HUES64 (cell line): ENCODE results near the gene PIGW.

ENCODE experiments used
- H3K27ac ChIP-seq: 2 replicates; pipeline ENCODE4 v1.7.0; 2013; ENCODE audit warnings: low read depth, low read length, inconsistent platforms
- H3K27me3 ChIP-seq: 2 replicates; pipeline ENCODE4 v1.6.1; 2013; ENCODE audit warnings: mild to moderate bottlenecking, low read length; ENCODE audit not compliant: insufficient read depth
- H3K36me3 ChIP-seq: 2 replicates; pipeline ENCODE4 v1.6.1; 2013; ENCODE audit warnings: mild to moderate bottlenecking, low read length; ENCODE audit not compliant: insufficient read depth
- H3K4me1 ChIP-seq: 2 replicates; pipeline ENCODE4 v1.6.1; 2013; ENCODE audit warnings: mild to moderate bottlenecking, low read length, moderate library complexity; ENCODE audit not compliant: insufficient read depth
- H3K4me3 ChIP-seq: 2 replicates; pipeline ENCODE4 v1.5.1; 2013; ENCODE audit warnings: mild to moderate bottlenecking, low read length, moderate library complexity
- H3K9ac ChIP-seq: 2 replicates; pipeline ENCODE4 v1.6.1; 2013; ENCODE audit warnings: mild to moderate bottlenecking, low read depth, low read length
- H3K9me3 ChIP-seq: 2 replicates; pipeline ENCODE4 v1.6.1; 2013; ENCODE audit warnings: low read depth, low read length; ENCODE audit not compliant: insufficient read depth
- WGBS: fragments of 150-250, 120-280 bp; methylation state at CpG from one replicate; pipeline ENCODE4 v1.1.7; 2013; ENCODE audit warnings: missing lambda C conversion rate; 5-methylcytosine and 5-hydroxymethylcytosine counted together

The PIGW gene

DNA sequence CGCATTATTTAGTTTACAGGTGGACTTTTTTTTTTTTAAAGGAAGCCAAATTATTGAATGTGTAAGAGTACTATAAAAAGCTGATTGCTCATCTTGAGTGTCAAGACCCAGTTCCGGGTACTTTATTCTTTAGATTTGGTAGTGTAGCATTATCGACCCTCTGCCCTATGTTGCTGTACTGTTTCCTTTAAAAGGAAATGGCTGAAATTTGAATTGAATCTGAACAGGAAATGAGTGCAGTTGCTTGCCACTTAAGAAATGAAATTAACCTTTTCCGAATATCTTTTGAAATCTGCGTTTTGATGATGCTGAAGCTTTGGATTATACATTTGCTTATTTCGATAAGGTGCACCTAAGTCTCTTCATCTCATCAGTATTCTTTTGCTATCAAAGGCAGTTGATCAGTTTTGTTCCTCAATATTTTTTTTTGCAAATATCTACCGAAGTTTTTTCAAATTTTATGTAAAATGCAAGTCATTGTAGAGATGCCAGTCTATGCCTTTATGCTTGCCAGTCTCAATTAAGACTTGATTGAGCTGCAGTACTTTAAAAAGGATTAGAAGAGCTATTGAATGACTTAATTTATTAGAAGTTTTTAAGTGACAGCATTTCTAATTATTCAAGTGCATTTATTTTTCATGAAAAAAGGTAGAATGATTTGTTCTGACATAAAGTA, 11.8 kb downstream of the PIGW start:
- WGBS = 49% methylated on average over 7 of the region's 7 CpGs
- peak overlapping the region; percentile 97 for H3K4me3 ChIP-seq

DNA sequence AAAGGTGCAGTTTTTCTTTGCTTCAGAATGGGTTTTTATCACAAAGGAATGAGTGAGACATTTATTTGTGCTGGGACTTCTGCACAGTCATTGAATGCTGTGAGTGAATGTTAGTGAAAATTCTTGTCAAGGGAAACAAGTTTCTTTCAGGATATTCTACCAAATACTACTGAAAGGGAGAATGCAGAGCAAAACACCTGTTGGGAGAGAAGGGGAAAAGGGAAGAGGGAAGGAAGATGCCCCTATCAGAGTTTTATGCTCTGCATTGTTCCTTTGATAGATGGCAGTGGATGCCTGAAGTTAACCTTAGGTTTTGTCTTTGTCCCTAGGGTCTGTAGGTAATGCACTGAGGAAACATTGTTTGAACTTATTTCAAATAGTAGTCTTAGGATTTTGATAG, 13.0 kb downstream of the PIGW start:
- Histone ChIP-seq H3K36me3 (no peaks in the 10 kb centered on the region; the same call in 1 of the 2 replicates), H3K27me3 (no peaks in the 10 kb centered on the region), H3K9ac (0 out of 2 replicates have a peak overlapping the region, but pooled peaks have one; percentile 18), H3K4me1 (peaks cover 17% of the 10 kb centered on the region), H3K9me3 (no peaks in the 10 kb centered on the region), H3K4me3 (peak overlapping the region; percentile 97; the same call in 1 of the 2 replicates), H3K27ac (no peak overlapping the region)

More for the DNA sequence above, 11.8 kb downstream of the PIGW start:
- Histone ChIP-seq H3K36me3 (no peaks in the 10 kb centered on the region; the same call in 1 of the 2 replicates), H3K27me3 (no peaks in the 10 kb centered on the region), H3K4me1 (peaks cover 17% of the 10 kb centered on the region), H3K9me3 (no peaks in the 10 kb centered on the region), H3K27ac (peak overlapping the region; percentile 83), H3K9ac (peak overlapping the region; percentile 79)

DNA sequence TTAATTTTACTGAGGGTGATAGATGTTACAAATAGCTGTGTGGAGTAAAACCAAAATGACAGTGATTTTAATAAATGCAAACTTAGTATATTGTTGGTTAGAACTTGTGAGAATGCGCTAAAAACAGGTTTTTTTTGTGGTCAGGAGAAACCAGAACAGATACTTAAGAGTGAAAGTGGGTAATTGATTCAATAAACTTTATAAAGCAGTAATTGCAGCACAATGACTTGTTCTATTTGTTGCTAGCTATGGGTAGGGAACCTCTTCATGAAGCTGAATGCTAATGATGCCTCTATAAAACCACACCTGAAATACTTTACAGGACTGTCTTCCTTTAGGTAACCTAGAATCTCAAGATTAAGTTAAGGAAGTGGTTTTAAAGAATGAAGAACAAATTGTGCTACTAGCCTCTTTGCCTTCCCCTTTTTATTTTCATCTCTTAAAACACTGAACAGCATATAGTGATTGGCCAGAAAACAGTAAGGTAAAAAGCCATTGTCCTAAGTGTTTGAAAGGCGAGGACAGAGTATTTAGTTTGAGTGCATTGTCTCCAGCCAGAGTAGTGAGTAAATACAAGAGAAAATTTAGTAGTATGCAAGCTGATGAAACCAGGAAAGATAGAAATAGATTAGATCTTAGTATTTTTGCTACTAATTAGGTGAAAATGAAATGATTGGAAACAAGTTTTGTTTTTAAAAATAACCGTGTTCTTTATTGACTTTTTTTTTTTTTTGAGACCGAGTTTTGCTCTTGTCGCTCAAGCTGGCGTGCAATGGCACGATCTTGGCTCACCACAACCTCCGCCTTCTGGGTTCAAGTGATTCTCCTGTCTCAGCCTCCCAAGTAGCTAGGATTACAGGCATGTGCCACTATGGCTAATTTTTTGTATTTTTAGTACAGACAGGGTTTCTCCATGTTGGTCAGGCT, 16.0 kb downstream of the PIGW start:
- Histone ChIP-seq H3K9ac (no peak overlapping the region), H3K36me3 (peaks cover 16% of the 10 kb centered on the region), H3K9me3 (no peaks in the 10 kb centered on the region), H3K27ac (no peak overlapping the region), H3K4me1 (peaks cover 17% of the 10 kb centered on the region), H3K4me3 (no peak overlapping the region), H3K27me3 (no peaks in the 10 kb centered on the region)
- WGBS = 98% methylated on average over 8 of the region's 8 CpGs

DNA sequence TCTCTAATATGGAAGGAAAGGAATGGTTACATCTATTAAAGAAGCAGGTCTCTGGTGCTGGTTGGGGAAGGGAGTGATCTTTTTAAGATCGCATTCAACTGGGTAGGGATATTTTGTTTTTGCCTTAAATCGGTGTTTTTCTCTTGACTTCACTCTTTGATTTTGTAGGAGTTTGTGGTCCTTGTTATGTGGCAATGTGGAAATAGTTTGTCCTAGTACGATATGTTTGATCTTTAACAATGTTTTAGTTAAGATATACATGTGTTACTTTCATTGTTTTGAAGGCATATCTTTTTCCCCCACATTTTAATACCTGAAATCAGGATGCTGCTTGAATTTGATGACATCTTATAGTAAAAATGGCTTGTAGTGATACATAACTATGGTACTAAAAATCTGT, 18.7 kb downstream of the PIGW start:
- Histone ChIP-seq H3K4me1 (no peaks in the 10 kb centered on the region), H3K9me3 (no peaks in the 10 kb centered on the region), H3K9ac (no peak overlapping the region), H3K36me3 (peaks cover 40% of the 10 kb centered on the region), H3K4me3 (no peak overlapping the region), H3K27me3 (no peaks in the 10 kb centered on the region), H3K27ac (no peak overlapping the region)
- 97% methylated on average over 3 of the region's 3 CpGs for WGBS

DNA sequence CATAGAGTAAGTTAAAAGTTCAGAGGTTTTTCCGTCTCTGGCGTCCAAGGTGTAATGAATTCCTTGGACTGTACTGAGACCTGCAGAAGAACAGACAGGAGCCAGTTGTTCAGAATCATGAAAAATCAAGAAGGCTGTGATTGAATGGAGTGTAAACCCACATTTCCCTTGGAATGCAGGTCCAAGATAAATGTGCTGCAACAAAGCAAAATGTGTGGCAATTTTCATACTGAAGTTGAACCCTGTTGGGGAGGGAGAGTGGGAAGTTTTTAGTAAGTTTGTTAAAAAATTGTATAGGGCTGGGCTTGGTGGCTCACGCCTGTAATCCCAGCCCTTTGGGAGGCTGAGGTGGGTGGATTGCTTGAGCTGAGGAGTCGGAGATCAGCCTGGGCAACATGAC, 31.3 kb downstream of the PIGW start:
- H3K9ac ChIP-seq = no peak overlapping the region
- H3K4me1 ChIP-seq = no peaks in the 10 kb centered on the region
- 92% methylated on average over 3 of the region's 4 CpGs for WGBS
- peaks cover 83% of the 10 kb centered on the region for H3K36me3 ChIP-seq
- no peak overlapping the region for H3K27ac ChIP-seq
- no peak overlapping the region for H3K4me3 ChIP-seq
- no peaks in the 10 kb centered on the region for H3K9me3 ChIP-seq
- no peaks in the 10 kb centered on the region for H3K27me3 ChIP-seq

DNA sequence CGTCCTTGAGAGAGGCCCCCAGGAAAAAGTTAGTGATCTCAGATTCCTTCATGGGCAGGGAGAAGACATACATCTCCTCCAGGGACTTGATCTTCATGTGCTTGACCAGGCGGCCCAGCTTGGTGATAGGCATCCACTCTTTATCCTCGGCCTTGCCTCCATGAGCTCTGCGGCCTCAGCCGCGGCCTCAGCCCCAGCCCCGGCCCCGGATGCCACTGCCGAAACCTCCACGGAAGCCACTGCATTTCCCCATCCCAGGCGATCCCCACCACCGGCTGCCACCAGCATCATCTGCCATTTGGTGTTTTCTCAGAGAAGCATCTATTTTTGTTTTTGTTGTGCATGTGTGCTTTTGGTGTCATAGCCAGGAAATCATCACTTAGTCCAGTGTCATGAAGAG, 40.2 kb downstream of the PIGW start:
- Histone ChIP-seq H3K4me3 (no peak overlapping the region), H3K9me3 (no peaks in the 10 kb centered on the region), H3K27ac (no peak overlapping the region), H3K9ac (no peak overlapping the region), H3K36me3 (peaks cover 61% of the 10 kb centered on the region), H3K27me3 (no peaks in the 10 kb centered on the region), H3K4me1 (no peaks in the 10 kb centered on the region)
- 95% methylated on average over 12 of the region's 12 CpGs for WGBS

DNA sequence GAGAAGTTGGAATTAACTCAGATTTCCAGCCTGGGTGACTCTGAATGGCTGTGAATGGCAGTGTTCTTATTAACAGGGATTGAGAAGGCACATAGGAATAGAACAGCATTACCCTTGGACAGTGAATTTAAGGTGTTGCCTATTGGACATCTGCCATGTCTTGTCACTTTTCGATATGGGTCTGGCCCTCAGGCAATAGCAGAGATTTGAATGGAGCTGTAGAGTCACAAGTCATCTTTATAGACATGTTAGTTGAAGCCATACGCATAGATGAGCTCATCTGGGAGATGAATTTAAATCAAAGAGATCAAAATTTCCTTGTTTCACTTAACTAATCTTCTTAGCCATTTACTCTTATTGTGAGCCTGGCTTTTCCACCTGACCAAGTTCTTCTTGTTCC, 42.0 kb downstream of the PIGW start:
- Histone ChIP-seq H3K9ac (no peak overlapping the region), H3K4me1 (no peaks in the 10 kb centered on the region), H3K27me3 (no peaks in the 10 kb centered on the region), H3K36me3 (peaks cover 65% of the 10 kb centered on the region), H3K27ac (no peak overlapping the region), H3K4me3 (no peak overlapping the region), H3K9me3 (no peaks in the 10 kb centered on the region)
- 94% methylated on average over 2 of the region's 2 CpGs for WGBS

DNA sequence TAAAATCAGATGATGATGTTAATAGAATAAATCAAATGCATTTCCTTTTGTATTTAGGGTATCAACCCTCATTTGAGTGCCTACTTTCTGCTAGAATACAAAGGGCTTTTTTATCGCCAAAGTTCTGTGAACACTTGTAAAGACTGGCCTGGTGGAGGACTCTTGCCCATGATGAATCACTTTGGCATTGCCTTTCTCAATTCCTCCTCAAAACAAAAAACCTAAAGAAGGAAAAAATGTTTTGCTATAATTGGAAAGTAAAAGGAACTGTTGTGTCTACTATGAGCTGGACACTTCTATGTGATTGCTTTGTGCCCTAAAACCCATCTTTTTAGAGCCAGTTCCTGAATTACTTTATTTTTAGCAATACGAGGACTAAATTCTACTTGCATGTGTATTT, 43.9 kb downstream of the PIGW start:
- no peak overlapping the region for H3K9ac ChIP-seq
- no peak overlapping the region for H3K4me3 ChIP-seq
- 94% methylated on average over 2 of the region's 2 CpGs for whole genome bisulfite sequencing
- H3K27ac ChIP-seq = no peak overlapping the region
- no peaks in the 10 kb centered on the region for H3K4me1 ChIP-seq
- peaks cover 62% of the 10 kb centered on the region for H3K36me3 ChIP-seq
- no peaks in the 10 kb centered on the region for H3K9me3 ChIP-seq
- no peaks in the 10 kb centered on the region for H3K27me3 ChIP-seq

DNA sequence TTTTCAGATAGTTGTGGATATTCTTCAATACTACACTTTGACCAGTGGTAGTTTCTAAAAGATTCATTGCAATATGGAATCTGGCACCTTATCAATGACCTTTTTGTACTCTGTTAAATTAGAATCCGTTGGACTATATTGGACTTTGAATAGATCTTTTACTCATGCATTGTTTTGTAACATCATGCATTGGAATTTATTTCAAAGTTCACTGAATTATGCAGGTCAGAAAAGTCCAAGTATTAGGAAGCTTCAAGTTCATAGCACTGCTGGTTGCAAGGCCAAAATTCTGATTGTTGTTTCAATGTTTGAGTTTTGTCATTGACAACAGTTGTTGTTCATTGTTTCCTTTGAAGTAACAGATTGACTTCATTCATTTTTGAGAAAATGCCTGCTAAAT, 49.0 kb downstream of the PIGW start:
- no peak overlapping the region for H3K27ac ChIP-seq
- H3K4me3 ChIP-seq = no peak overlapping the region
- no peaks in the 10 kb centered on the region for H3K27me3 ChIP-seq
- no peaks in the 10 kb centered on the region for H3K4me1 ChIP-seq
- no peak overlapping the region for H3K9ac ChIP-seq
- no peaks in the 10 kb centered on the region for H3K9me3 ChIP-seq
- 100% methylated on average over 1 of the region's 1 CpG for WGBS
- H3K36me3 ChIP-seq = peaks cover 88% of the 10 kb centered on the region

DNA sequence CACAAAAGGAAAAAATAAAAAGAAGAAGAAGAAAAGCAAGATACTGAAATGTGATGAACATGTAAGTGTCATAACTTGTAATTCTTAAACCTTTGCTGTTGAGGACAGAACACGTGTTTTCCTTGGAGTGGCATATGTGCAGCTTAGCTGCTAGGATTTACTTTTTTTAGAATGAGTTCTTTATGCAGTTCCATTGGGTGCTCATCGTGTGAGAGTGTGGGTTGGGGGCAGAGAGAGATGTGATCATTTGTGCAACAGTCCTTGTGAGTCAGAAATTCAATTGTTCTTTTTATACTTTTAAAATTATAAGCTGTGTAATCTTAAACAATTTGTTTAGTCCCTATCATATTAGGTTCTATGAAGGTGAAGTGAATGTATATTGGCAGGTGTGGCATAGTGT, 51.4 kb downstream of the PIGW start:
- Histone ChIP-seq H3K27me3 (no peaks in the 10 kb centered on the region), H3K4me1 (peaks cover 3% of the 10 kb centered on the region; the same call in 1 of the 2 replicates), H3K4me3 (no peak overlapping the region), H3K27ac (no peak overlapping the region), H3K36me3 (peaks cover 79% of the 10 kb centered on the region), H3K9me3 (no peaks in the 10 kb centered on the region), H3K9ac (no peak overlapping the region)
- 99% methylated on average over 2 of the region's 2 CpGs for WGBS
